Activated gamma-delta T cell treated with Interleukin-2 at 50 U/mL for 16 hours (primary cell): ENCODE measurements around the gene KRTAP10-4.
"Not testable (repeated sequence)": the region's sequence is repeated elsewhere in the genome, so short reads cannot be mapped to it uniquely, and the experiment has no call there.

Source experiments
- DNase-seq: peaks from one replicate; pipeline ENCODE4 v3.0.0-alpha.2; 2020

Gene KRTAP10-4

DNA sequence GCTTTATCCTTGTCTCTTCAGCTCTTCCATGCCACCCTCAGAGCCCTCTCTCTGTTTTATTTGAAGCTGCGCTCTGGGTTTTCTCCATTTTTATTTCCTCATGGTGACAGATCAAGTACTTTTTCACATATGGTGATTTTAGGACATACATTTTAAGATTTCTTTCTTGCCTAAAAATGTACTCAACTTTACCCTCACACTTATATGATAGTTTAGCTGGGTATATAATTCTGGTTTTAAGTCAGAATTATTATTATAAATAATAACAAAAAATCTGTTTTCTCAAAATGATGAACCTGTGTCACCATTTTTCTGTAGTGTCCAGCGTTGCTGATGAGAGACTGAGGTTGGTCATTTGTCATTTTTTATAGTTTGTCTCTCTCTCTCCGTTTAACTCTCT lies 7.6 kb downstream of the KRTAP10-4 start:
- DNase-seq: no peak

- no peak for DNase-seq
Measured at GRCh38 chr21:44582055-44582454, 8.5 kb downstream of the KRTAP10-4 start.

- DNase-seq: no peak
Measured at GRCh38 chr21:44583089-44583799, 9.7 kb downstream of the KRTAP10-4 start.

DNA sequence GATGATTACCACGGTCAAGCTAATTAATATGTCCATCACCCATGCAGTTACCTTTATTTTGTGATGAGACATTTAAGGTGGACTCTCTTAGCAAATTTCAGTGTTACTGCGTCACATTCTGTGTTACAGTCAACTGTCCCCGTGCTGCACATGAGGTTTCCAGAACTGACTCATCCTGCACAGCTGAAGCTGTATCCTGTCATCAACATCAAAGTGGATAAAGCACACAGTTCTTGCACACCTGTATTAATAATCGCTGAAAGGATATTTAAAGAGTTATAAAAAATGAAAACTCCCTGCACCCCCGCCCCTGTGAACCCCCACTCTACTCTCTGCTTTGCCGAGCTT lies 10.2 kb downstream of the KRTAP10-4 start:
- DNase-seq: no peak

- DNase-seq: no peak
Measured at GRCh38 chr21:44585892-44586291, 12.4 kb downstream of the KRTAP10-4 start.

GRCh38 chr21:44589094-44589493 lies 15.6 kb downstream of the KRTAP10-4 start:
- DNase-seq: no peak

DNA sequence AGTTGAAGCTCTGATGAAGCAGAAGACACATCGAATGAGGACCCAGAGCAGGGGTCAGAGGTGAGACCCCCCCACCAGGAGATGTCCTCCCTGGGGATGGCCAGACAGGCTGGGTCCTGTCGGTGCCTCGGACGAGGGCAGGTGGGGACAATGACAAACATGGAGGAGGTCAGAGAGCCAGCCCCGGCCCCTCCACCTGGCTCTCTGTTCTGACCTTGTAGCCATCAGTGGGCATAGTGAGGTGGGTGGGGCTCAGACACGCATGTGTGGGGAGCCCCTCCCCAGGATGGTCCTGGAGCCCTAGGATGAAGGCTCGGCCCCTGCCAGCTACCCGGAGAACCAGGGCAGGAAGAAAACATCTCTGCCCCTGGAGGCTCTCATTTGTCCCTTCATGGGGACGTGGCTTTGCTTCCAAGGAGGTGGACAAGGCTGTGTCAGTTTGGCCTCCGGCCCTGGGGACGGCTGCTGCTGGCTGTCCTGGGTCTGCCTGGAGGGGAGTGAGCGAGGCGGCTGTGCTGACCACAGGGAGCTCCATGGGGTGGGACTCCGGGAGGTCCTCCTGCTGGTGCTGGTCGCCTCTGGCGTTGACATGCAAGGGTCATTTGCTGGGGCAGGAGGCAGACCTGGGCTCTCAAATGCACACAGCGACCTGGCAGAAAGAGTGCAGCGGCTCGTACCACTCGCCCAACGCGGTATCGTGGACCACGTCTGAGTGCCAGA lies 16.2 kb downstream of the KRTAP10-4 start:
- no peak for DNase-seq

- DNase-seq: no peak
Measured at GRCh38 chr21:44590311-44590721, 16.8 kb downstream of the KRTAP10-4 start.

GRCh38 chr21:44590897-44591800 lies 17.6 kb downstream of the KRTAP10-4 start:
- DNase-seq: not testable (repeated sequence)

- DNase-seq: not testable (repeated sequence)
Measured at GRCh38 chr21:44591801-44592130, 18.2 kb downstream of the KRTAP10-4 start.

DNA sequence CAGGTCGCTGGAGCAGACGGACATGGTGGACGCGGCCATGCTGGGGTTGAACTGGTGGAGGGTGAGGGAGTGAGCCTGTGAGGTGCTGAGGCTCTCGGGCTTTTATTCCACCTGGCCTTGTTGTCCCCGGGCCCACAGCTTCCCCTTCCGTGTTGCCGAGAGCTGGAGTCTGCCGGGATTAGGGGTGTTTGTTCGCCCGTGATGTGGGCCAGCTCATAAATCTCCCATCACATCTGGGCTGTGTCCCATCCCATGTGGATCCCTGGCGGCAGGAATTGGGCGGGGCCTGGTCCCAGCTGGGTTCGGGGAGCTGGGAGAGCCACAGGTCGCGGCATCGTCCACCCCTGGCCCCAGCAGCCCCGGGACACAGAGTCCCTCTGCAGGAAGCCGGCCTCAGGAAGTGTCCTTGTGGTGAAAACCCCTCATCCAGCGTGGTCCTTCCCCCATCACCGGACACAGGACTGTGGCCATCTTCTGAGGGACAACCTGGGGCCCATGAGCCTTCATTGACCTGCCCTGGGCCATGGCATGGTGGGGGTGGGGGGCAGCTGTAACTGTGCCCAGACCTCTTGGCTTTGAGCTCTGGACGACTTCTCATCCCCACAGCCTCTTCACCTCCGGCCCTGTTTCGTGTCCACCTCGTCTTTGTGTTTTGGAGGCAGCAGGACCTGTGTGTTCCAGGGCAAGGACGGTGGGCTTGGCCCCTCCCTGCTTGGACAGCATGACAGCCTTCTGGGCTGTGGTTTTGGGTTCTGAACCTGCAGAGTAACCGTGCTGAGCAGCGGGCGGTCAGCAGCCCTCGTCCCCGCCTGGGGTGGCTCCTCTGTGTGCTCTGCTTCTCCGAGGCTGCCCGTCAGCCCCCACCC lies 19.1 kb downstream of the KRTAP10-4 start, which contains the start of gene KRTAP10-6:
TSS of gene KRTAP10-6 (minus strand) at position 60 of the 866 bp plus-strand sequence. CDS start at position 39, 21 bp downstream.
- DNase-seq: no peak

DNA sequence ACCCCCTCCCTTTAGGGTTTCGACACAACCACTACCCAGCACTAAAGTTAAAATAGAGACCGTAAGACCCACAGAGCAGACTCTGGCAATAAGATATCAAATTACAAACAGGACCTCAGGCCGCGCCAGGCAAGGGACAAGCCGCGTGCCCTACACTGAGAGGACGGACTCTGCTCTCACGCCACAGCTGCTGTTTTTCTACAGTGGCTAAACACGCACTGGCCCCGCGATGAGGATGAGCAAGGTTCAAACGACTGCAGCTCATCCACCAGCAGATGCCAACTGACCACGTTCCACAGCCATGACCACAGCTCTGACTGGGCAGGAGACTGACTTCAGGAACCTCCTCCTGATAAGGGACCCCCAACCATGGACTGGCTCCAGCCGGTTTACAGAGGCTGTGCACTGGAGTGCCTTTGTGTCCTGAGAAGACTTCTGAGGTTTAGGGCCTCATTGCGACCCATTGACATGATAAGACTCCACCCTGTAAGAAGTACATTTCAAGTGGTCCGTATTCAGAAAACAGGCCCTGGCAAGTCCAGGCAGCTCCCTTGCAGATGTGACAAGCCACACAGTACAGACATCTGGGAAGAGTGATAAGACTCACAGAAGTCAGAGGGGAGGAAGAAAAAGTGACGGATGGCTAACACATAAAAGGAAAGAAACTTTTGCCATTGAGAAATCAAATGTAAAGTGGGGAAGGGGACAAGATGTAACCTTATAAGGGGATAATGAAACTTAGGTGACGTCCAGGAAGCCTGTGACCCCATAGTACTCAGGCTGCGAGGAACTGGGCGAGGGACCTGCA lies 20.3 kb downstream of the KRTAP10-4 start:
- no peak for DNase-seq

DNA sequence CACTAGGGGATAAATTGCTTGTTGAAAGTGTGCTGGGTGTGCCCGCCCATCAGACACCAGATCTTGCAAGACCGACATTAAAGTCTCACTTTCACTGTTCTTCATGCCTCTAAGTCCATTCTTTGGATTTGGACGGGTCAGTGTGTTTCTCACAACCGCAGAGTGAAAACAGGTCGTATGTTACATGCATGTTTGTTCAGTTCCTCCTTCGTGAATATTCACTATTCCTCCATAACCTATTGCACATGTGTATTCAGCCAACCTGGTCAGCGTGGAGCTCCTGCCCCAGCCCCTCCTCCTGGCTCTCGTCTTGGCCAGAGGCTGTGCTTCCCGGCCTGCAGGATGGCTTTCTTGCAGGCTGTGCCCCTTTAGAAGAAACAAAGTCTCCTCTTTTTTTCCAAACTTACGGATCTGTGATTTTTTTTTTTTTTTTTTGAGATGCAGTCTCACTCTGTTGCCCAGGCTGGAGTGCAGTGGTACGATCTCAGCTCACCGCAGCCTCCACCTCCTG lies 20.9 kb downstream of the KRTAP10-4 start:
- DNase-seq: no peak

DNA sequence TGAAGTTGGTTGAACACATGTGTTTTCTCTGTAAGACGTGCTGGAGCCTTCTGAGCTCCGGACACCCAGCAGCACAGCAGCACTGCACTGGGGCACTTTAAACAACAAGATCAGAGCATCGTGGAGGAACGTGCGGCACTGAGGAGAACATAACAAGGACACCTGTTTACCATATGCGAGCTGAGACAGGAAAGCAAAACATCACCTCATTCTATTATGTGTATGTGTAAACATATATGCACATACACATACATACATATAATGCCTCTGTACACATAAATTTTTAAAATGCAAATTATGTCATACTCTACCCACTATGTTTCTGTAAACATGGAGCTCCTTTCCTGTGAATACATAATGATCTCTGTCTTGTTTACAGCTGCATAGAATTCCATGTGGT lies 22.0 kb downstream of the KRTAP10-4 start:
- DNase-seq: no peak

GRCh38 chr21:44596068-44596725 lies 22.7 kb downstream of the KRTAP10-4 start:
- DNase-seq: no peak

DNA sequence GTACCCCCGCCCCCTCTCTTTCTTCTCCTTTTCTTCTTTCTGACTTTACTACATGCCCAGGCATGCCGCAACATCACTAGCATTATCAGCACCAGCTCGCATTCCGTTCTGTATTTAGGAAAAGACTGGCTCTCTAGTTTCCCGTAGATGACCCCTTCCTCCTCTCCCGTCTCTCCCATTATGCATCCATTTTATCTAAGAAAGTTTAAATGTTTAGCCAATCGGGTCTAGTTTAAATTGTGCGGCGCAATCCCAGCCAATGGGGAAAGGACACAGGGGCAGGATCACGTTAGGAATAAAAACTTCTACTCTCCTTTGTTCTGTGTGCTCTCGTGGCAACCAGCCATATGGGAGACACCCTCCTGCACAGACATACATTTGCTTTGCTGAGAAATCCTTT lies 24.5 kb downstream of the KRTAP10-4 start:
- DNase-seq: no peak

DNA sequence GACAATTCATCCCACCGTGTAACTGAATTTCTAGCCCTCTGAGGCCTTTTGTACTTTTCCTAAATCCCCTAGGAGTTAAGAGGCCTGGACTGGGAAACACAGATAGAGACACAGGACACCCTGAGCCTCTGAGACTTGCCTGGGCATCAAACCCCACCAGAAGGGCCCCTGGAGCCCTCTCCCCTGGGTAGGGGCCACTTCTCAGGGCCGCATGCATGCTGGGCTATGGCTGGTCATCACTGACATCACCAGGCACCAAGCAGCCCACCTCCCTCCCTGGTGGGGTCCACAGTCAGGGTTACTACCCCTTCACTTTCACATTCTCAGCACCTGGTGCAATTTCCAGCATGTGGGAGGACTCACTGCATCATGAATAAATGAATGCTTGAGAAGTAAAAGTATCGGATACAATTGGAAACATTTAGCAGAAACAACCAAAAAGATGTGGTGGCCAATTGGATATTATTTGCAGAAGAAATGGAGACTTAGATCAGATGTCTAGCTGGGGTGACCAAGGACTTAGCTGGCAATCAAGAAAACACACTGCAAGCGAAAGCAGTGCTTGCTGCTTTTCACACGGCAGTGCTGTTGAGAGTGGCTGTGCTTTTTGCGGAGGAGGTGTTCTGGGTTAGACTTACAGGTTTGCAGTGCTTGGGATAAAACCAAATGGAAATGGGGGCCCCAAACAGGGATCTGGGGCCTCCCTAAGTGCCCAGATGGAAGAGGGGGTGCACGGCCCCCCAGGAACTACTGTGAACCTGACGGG lies 25.9 kb downstream of the KRTAP10-4 start:
- no peak for DNase-seq

DNA sequence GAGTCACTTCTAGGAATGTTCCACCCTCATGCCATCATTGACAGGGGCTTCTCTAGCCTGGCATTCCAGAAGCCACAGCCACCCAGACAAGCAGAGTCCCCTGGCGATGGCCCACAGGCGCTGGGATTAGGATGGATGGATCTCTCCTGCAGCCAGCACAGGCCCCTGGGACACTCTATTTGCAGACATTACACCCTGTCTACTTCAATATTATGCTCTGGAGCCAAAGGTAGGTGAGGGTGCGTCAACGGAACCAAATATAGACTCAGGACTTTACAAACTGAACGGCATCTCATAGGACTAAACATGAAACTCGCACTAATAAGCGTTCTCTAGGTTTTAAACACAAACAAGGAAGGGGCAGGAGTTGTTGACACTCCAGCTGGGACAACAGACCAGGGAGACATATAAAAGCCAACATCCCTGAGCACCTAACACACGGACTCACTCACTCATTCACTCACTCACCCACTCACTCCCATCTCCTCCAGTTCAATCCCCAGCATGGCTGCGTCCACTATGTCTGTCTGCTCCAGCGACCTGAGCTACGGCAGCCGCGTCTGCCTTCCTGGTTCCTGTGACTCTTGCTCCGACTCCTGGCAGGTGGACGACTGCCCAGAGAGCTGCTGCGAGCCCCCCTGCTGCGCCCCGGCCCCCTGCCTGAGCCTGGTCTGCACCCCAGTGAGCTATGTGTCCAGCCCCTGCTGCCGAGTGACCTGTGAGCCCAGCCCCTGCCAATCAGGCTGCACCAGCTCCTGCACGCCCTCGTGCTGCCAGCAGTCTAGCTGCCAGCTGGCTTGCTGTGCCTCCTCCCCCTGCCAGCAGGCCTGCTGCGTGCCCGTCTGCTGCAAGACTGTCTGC lies 26.8 kb downstream of the KRTAP10-4 start, which contains the start of gene KRTAP10-7:
TSS of gene KRTAP10-7 (plus strand) at position 480 of the 861 bp plus-strand sequence. CDS start at position 505, 25 bp downstream.
- not testable (repeated sequence) for DNase-seq

DNA sequence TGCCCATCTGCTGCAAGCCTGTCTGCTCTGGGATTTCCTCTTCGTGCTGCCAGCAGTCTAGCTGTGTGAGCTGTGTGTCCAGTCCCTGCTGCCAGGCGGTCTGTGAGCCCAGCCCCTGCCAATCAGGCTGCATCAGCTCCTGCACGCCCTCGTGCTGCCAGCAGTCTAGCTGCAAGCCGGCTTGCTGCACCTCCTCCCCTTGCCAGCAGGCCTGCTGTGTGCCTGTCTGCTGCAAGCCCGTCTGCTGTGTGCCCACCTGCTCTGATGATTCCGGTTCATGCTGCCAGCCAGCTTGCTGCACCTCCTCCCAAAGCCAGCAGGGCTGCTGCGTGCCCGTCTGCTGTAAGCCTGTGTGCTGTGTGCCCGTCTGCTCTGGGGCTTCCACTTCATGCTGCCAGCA lies 27.6 kb downstream of the KRTAP10-4 start:
- DNase-seq: not testable (repeated sequence)
